HG02571 (cell line): Measurements from ENCODE around the gene SDK1.

Experiments used
- ATAC-seq: cut with Tn5 transposase; IDR thresholded peaks from one replicate; pipeline ENCODE4 v1.9.1; 2021; ENCODE audit warnings: mild to moderate bottlenecking, moderate library complexity; ENCODE audit not compliant: unreplicated experiment

The SDK1 gene

DNA sequence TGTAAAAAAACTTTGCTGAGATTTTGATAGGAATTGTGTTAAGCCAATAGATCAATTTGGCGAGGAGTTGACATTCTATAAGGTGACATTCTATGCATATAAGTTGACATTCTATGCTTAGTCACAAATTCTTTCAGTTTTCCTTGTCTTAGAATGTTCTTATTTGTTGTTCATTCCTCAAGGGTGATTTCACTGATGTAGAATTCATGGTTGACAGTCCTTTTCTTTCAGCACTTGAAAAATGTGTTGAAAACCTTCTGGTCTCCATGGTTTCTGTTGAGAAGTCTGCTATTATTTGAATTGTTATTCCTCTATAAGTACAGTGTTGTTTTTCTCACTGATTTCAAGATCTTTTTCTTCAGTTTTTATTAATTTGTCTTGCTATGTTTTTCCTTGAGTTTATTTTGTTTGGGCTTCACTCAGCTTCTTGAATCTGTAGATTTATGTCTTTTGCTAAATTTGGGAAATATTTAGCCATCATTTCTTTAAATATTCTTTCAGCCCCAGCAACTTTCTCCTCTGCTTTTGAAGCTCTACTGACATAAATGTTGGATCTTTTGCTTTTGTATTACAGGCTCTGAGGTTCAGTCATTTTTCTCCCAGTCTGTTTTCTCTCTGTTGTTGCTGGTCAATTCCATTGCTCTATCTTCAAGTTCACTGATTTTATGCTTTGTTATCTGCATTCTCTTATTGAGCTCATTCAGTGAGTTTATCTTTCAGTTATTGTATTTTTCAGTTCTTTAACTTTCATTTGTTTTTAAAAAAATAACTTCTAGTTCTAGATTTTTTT lies 154.9 kb downstream of the SDK1 start:
- no peak for ATAC-seq

DNA sequence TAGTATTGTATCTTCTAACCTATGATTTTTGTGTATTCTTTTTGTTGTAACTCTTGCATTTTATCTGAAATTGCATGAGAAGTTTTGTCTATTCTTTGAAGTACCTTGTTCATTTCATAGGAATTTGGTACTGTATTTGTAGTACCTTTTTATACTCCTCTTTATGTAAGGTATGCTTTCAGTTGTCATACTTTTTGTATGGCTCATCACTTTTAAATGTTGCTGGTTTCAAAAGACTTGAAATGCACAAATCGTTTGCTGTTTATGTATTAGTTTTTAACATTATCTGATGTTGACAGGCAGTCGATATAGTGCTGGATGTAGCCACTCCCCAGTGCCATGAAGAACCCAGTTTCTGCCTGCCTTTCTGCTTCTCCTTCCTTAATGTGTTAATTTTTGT lies 158.1 kb downstream of the SDK1 start:
- ATAC-seq: no peak

DNA sequence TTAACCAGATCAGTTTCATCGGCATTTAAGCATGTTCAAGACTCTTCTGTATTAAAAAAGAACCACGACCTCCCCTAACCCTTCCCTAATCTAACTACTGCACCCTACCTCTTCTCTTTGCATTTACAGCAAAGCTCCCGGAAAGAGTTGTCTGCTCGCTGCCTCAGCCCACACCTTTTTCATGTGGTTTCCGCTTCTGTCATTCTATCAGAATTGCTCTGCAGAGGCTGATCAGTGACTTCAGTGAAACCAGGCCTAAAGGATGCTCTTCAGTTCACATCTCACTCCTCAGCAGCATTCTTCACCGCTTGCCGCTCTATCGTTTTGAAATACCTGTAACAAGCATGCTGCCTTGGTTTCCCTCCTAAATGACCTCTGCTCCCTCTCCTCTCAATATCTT lies 160.9 kb downstream of the SDK1 start:
- no peak for ATAC-seq

DNA sequence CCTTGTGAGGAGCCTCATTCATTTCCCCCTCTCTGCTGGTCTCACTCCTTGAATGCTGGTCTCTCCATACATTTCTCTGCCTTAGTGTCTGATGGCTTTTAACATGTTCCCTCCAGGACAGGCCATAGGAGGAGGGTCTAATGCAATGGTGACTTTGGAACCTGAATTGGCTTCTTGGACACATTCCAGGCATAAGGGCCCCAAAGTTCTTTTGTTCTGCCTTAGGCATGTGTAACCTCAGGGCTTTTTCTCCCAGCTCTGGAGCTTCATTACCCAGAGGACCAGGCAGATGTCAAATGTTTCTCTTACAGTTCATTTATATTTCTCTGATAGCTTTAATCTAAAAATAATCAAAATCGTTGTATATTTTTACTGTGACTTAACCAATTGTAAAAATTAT lies 162.6 kb downstream of the SDK1 start:
- ATAC-seq: no peak

DNA sequence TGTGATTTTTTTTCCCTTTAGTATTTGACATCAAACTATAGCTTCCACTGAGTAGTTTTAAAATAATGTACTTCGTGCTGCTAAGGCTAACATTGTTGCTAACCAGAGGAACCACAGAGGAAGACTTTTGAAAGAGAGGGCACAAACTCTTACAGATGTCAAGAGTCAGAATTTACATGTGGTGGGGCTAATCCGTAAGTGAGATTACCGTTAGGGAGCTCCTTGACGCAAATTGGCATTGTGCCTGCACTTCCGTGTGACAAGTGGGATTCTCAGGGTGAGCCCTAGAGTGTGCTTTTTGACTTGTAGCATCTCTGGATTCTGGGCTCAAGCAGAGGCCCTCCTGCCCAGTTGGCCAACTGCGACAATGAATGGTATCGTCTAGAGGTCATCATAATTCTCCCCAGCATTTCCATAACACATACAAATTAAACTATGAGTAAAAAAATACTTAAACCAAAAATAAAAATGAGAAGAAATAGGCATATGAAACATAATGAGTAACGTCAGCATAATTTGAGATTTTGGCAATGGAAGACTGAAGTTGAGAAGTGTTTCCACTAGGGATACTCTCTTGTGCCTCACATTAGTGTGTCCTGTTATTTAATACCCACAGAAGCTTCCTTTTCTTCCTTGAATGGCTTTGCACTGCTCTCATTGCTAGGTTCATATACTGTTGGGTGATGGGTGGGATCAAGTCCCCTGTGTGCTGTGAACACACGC lies 164.0 kb downstream of the SDK1 start:
- no peak for ATAC-seq

DNA sequence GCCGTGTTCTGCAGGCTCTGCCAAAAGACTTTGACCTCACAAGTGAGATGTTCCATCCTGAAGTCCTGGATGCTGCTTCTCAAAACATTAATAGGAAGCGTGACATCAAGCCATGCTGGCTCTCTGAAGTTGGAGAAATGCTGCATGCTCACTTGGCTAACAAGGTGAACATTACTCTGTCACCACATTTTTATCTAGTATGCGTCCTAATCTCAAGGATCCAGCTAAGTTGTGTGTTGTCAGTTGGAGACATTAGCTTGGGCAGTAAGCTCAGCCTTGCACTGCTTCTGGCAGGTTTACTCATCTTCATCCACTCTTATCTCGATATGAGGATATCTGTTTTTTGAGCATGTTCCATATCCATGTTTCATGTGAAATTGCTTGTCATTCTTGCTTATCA lies 165.2 kb downstream of the SDK1 start:
- no peak for ATAC-seq

DNA sequence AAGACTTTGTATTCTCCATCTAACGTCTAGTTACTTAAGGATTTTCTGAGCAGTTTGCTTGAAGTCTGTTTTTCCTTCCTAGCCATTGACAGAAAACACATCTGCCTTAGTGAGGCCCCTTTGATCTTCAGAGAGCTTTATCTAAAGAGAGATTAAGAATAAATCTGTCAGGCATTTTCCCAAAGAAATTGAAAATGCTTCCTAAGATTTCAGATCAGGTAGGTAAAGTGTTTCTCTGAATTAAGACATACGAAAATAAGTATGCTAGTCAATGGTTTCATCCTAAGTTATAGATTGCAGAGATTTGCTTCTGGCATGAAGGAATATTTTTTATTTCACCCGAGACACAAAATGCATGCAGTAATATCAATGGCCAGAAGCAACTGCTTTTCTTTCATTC lies 168.6 kb downstream of the SDK1 start:
- no peak for ATAC-seq

DNA sequence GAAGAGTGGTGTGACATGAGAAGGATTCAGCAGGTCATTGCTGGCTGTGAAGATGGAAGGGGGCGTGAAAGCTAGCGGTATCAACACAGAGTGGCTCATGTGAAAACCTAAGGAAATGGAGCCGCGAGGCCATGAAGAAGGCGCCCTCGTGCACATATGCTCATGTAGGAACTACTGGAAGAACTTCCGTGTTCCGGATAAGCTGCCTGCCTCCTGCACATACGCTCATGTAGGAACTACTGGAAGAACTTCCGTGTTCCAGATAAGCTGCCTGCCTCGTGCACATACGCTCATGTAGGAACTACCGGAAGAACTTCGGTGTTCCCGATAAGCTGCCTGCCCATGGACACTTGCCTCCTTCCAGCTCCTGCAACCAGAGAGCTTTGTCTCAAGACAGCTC lies 179.1 kb downstream of the SDK1 start:
- ATAC-seq: no peak

DNA sequence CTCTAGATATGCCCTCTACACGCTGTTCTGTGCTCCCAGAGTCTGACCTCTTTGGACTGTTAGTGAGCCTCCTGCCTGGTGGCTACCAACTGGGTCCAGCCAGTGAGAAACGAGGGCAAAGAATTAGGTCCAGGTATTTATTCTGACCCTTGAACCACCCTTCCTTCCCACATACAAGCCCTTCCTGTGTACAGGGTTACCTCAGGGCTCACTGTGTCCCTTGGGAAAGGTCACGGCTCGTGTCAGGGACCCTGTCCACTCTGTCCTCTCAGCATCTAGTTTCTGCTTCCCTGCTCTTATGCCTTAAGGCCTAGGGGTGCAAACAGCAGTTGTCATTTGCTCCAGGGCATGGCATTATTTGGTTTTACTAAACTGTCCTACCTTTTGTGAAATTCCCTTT lies 180.4 kb downstream of the SDK1 start:
- no peak for ATAC-seq

DNA sequence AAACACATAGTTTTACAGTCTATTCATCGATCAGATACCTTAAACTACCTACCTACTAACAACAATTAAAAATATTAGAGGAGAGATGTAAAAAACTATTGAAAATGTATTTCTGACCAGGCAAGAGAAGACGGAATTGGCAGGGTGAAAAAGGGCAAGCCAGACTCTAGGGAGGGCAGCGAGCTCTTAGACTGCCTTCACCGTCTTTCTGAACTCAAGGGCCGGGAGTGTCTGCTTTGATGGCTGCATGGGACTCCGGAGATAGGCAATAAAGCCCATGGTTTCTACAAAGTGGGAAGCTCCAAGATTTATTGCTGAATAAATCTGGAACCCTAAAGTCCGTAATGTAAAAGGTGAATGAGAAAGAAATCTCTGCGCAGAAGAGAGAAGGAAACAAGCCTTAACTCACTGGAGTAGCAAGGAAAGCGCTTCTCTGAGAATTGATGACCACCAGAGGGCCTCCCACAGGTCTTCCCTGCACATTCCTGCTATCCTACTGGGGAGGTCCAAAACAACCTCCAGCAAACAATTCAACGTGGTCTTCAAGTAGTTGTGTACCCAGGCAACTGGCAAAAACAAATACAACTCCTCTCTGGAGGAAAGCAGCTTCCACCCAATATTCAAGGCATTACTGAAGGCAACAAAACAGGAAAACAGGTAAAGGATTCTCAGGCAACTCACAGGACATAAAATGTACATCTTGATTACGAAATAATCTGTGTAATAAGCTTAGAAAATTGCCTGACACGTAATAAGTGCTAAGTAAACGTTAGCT lies 181.3 kb downstream of the SDK1 start:
- no peak for ATAC-seq

DNA sequence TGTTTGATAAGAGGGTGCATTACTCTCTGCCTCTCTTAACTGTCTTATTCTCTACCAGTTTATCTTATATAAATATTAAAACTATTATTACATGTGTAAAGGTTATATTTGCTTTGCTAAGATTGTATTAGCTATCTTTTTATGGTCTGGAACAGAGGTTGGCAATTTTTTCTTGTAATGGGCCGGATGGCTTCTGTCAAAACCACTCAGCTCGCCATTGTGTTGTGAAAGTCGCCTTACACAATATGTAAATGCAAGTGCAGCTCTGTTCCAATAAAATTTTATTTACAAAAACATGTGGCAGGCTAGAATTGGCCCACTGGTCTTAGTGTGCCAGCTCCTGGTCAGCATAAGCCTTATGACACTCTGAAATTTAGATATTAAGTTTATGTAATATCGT lies 185.8 kb downstream of the SDK1 start:
- no peak for ATAC-seq

DNA sequence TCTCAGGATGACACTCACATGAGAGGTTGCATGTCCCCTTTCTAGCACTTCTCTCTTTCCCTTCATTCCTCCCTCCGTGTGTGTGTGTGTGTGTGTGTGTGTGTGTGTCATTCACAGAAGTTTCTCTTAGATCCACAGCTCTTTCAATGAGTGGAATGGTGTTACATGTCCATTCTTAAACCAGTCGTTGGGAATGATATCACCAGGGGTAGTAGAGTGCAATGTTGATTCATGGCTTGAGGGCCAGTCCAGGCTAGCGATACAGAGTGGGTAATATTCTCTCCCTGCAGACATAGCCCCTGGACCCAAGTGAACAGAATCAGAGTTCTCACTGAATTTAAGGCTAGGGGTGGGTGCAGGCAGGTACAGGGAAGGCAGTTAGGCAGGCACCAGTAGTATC lies 187.8 kb downstream of the SDK1 start:
- ATAC-seq: no peak

DNA sequence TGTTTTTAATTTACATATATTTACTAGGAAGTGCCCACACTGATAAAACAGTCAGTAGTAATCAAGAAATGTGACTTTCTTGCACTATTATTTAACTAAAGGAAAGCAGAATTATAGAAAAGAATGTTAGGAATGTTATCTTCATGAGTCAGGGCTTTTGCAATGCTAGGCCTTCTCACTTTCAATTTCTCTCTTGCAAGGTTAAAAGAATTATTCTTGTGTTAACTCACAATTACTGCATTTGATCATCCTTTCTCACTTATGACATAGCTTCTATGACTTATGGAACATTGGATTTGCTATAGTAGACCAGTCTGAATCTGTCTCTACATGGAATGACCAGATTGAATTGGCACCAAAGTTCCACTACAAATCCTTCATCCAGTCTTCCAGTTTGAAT lies 192.4 kb downstream of the SDK1 start:
- no peak for ATAC-seq

DNA sequence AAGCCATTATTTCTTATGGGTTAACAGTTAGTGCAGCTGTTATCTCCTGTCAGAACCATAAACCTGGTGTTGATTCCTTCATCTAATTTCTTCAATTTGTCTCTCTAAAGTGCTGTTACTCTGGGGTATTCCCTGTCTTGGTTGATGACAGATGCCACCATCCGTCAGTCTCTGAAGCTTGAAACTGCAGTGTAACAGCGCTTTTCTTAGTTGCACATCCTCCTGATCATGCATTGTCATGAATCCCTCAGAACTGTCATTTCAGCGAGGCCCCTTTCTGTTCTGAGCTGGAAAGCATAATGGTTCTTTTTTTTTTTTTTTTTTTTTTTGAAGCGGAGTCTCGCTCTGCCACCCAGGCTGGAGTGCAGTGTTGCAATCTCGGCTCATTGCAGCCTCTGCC lies 193.9 kb downstream of the SDK1 start:
- ATAC-seq: no peak

DNA sequence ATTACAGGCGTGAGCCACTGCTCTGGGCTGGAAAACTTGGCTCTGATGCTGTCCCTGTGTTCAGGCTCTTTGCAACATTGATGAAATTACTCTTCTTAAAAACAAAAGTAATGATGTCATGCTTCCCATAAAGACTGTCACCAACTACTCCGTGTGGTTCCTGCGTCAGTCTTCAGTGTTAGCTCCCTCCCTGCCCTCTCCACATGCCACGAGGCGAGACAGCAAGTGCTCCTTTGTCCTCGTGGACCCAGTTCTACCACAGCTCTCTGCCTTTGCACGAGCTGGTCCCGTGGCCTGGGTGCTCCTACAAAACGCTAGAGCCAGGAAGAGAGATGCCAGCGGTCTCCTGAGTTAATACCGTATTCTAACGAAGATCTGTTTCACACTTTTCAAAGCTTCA lies 194.5 kb downstream of the SDK1 start:
- no peak for ATAC-seq

DNA sequence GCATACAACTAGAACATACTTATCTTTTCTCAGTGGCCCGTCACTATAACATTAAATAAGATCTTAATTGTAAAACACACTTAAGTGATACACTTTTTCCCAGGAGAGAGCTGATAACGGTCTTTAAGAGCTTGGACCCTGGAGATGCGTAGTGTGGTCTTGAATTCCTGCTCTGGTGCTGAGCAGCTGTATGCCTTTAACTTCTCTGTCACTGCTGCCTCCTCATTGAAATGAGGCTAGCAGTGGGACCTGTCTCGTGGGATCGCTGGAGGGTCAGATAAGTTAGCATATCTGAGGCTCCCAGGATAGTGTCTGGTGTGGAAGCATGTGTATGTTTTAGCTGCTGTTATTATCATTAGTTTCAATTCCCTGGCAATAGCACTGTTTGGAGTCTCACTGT lies 194.9 kb downstream of the SDK1 start:
- no peak for ATAC-seq

DNA sequence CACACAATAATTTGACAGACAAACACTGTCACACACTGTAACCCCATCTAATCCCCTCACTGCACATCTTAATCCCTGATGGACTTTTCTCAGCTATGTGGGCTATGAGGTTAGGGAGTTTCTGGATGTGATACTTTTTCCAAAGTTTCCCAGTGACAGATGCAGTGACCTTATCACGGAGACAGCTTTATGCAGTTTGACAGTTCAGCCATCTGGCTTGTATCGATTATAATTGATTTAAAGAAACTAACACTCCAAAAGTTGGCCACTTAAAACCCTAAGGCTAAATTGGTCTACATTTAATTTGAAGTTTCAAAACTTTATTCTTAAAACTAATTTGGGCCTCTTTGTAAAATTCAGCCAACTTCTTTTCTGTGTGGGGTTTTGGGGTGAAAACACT lies 196.7 kb downstream of the SDK1 start:
- no peak for ATAC-seq

DNA sequence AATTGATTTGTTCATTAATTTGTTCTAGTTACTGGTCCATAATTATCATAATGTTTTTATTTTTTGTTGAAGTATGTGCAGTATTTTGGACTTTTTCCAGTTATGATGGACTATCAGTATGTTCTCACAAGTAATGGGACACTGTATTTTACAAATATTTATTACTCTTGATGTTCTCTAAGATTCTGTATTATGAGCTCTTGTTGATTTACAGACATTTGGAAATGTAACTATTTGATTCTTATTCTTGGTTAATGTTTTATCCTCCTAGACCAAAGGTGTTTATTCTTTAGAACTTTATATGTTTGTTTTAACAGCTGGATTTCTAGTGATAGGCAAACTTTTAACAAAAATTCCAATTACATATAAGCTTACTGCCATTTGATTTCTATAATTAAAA lies 200.6 kb downstream of the SDK1 start:
- ATAC-seq: no peak

DNA sequence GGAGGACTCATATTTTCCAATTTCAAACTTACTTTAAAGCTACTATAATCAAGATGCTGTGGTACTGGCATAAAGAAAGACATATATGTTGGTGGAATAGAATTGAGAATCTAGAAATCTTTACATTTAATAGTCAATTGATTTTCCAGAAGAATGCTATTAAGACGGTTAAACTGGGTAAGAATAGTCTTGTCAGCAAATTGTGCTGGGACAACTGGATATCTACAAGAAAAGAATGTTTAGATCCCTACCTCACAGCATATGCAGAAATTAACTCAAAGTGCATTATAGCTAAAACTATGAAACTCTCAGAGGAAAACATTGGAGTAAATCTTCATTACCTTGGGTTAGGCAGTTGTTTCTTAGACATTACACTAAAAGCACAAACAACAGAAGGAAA lies 203.3 kb downstream of the SDK1 start:
- no peak for ATAC-seq

DNA sequence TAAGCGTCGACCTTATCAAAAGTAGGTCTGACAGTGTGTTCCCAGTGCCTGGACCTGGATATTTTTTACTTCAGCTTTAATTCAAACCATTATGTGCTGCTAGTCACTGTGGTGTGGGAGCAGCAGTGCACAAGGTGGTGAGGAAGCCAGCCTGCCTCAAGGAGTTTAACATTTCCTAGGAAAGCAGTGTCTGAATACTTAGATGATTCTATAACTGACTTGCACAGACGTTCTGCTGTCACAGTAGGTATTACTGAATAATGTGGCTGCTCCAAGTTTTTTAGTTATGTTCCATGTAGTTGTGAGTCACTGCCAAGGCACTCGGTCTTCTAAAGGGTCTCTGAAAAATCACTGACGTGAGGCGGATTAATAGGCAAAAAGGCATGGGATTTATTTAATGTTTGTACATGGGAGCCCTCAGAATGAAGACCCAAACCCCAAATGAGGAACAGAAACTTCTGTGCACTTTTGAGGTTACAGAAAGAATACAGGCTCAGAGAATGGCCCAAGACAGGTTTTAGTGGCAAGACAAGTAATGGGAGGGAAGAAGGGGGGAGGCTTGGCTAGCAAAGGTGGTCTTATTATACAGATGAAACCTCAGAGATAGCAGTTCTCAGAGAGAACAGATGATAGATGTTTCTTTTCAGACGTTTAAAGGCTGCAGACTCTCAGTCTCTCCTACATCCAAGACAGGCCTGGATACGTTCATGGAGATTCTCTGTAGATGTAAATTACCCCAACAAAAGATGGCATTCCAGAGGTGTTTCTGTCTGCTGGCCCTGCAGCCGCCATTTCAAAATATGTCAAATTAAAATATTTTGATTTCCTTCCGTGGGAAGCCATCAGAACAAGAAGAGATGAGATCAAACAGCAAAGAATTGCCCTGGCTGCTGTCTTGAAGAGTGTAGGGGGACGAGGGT lies 209.3 kb downstream of the SDK1 start:
- no peak for ATAC-seq

DNA sequence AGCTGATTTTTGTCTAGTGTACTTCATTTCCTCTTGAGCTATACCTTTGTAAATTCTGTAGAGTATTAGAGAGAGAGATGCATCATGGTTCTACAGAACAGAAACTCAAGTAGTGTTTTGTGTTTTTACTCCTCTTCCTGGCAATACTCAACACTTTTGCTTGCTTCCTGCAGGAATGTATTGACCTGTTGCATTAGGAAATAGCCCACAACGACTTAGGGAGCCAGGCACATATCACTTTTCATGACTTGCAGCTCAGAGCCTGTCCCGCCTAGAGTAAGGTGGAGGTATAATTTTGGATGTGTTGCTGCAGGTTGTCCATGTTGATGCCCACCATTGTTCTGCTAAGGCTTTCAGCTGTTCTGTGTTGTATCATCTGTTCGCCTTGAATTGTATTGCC lies 216.3 kb downstream of the SDK1 start:
- no peak for ATAC-seq
